Ammon's horn (tissue), 1 donor: Measurements from ENCODE around the gene EDNRA.
A peak's percentile ranks its signal among the peaks of the same experiment; 100 is the strongest.

Experiments
- DNase-seq: peaks from one replicate; pipeline ENCODE4 v3.0.0-alpha.2; 2016; ENCODE audit warnings: low spot score

The EDNRA gene

DNA sequence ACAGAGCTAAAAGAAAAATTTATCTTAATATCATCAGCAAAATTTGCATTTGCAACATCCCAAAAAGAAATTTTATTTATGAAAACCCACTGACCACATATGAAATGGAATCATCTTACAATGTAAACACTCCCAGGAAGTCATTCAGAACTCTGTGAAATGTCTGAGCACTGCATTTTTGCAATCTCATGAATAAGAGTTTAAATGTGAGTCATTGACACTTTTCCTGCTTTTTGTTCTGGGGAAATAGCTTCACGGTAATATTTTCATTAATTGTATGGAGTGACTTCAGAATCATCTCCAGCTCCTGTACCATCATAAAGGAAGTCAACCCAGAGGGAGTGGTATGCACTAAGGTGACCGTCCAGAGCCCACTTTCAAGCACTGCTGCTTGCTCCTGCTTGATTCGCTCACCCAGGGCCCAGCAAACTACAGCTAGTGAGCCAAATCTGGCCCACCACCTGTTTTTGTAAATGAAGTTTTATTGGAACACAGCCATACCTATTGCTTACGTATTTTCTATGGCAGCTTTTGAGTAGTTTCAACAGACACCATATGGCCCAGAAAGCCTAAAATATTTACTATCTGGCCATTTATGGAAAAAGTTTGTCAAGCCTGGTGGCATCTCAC is 17.2 kb downstream of the EDNRA start:
- DNase-seq = no peak

DNA sequence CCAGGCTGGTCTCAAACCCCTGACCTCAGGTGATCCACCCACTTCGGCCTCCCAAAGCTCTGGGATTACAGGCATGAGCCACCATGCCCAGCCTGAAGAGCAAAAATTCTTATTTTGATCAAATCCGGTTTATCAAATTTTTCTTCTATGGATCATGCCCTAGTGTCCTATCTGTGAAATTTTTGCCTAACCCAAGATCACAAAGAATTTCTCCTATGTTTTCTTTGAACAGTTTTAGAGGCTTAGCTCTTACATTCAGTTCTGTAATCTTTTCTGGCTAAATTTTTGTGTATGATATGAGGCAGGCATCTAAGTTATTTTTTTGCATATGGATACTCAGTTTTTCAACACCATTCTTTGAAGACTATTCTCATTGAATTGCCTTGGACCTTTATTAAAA is 27.4 kb downstream of the EDNRA start:
- no peak for DNase-seq

DNA sequence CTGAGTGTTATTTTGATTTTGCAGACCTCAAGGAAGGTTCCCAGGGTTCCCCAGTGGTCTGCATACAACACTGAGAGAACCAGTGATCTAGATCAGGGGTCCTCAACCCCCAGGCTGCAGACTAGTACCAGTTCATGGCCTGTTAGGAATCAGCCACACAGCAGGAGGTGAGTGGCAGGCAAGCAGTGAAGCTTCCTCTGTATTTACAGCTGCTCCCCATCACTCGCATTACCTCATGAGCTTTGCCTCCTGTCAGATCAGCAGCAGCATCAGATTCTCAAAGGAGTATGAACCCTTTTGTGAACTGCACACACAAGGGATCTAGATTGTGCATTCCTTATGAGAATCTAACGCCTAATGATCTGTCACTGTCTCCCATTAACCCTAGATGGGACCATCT is 28.5 kb downstream of the EDNRA start:
- no peak for DNase-seq

DNA sequence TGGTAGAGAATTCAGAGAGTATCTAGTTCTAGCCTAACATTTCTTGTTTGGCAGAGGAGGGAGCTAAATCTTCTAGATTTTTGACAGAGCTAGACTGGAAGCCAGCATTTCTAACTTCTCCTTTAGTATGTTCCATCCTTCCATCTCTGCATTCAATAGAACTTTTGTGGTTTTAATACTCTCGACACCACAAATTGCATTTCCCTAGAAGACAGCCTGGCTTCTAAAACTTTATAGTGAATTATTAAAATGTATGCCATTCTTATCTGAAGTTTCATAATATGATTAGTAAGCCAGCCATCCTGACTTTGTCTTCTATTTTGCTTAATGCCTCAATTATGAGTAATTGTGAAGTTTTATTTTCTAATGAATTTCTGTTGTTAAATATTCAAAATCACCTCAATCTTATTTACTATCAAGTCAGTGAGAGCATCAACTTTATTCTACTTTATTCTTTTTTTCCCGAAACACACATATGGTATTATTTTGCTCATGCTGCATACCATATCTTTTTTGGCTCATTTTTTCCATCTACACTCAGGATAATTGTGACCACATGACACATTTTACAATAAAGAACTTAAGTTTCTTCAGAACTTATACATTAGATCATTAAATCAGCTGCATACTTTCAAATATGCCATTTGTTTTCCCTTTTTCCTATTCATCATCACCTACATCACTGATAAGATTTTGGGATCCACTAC is 30.2 kb downstream of the EDNRA start:
- no peak for DNase-seq

DNA sequence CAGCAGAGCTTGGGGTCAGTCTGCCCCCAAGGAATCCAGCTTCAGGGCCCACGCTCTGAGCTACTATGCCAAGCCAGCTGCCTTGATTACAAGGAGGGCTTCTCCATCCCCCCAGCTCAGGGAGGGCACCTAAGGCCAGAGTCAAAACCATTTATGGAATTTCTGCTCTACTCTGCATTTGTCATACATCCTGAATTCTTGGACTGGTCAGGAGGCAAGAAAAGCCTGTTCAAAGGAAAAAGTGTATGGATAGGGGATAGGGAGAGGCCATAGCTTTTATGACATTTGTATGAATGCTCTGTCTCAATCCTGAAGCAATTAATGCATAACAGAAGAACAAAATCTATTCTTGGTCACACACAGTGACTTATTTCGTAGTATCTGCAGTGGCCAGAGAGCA is 32.2 kb downstream of the EDNRA start:
- DNase-seq = no peak

DNA sequence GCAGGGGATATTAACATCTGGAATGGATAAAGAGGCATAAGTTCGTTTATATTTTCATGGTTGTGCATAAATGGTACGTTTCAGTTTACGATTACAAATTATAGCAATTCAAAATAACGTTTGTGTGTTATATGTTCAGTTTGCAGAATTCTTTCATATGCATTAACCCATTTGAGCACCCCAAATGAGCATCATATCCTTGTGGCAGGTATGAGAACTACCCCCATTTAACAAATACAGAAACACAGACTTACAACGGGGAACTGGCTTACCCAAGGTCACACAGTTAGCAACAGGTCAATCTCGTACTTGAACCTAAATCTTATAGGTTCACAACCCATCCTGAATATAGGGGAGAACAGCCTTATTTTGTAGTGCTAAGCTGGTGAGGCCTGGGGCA is 33.1 kb downstream of the EDNRA start:
- no peak for DNase-seq

DNA sequence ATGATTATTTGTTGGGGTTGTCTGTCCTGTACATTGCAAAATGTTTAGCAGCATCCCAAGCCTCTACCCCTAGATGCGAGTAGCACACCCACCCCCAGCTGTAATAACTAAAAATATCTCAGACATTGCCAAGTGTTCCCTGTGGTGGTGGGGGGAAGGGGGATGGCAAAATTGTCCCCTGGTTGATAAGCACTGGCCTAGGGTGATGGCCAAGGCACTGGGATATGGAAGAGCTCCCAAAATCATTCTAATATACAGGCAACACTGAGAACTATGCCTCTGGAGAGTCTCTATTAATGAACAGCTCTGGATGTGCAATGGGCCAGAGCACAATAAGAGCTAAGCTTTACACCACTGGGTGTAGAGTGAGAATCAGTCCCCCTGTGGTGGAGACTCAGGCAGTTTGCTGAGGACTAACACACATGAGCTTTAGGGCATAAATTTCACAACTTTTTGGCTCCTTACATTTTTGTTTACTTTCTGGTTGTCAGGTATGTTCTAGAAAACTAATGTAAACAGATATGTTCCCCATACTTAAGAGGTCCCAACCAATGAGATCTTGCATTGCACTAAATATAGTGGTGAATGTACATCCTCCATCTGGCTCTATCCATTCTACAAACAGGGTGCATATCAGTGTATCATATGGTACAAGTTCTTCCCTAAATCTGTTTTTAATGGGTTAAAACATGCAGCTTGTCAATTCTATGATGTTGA is 34.5 kb downstream of the EDNRA start:
- no peak for DNase-seq

DNA sequence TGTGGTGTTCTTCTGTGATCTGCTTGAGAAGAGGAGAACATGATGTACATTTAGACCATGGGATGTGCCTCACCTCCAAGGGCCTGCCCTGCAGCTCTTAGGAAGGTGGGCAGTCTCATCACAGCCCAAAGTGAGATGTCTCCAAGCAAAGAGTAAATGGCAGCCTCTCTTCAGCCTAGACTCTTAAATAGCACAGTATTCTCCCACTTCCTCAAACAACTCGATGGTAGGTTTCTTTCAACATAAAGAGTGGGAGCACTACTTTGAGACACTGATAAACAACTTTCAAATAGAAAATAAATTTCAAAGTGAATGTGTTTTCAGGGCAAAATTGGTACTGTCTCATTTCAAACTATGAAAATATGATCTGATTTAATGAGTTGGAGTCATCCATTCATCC is 35.2 kb downstream of the EDNRA start:
- DNase-seq = no peak

DNA sequence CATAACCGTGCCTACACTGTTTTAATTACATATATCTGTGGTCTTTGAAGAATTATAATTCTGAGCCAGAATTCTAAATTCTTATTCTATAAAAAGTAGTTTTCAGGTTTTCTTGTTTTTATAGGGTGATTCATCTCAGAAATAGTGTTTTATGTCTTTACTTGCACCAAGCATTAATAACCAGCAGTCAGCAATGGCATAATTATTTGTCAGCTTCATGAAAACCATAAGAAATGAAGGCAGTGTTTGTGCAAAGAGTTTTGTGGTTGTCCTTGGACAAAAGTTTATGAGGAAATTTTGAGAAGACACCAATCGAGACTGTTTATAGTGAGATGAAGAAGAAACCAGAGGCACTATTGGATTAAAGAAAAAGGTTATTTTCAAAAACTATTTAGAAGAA is 37.2 kb downstream of the EDNRA start:
- DNase-seq = no peak

DNA sequence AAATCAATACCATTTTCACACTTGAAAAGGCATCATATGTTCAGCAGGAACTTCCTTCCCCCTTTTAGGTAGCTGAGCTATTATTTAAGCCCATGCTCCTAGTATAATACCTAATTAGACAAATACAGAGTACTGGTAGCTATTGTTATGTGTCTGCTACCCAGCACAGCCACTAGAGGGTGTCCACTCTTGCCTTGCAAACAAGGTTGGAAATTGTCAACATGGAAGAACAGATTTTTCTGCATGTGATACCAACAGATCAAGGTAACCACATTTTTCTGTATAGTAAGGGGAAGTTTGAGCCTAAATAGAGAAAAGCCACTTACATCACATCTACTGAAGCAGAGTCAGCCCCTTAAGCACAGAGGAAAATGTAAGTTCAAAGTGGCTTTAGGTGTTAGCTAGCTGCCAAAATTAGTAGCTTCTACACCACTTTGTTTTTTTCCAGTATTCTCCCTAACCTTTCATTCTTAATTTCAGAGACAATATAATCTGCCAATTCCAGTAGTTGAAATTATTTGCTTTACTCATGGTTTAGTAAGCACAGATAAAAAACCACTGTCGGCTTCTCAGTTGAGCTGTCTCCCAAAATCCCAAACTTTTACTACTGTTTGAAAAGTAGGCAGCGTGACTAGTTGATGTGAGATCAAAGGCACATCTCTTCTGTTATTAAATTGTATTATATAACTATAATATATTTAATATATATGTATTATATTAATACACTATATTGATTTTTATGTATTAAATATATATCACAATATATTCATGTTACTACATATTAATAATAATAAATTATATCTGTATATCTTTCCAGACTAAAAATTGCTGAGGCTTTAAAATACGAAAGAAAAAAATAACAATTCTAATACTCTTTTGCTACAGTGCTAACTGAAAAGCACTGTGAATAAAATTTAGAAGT is 38.2 kb downstream of the EDNRA start:
- DNase-seq = peak; percentile 85

DNA sequence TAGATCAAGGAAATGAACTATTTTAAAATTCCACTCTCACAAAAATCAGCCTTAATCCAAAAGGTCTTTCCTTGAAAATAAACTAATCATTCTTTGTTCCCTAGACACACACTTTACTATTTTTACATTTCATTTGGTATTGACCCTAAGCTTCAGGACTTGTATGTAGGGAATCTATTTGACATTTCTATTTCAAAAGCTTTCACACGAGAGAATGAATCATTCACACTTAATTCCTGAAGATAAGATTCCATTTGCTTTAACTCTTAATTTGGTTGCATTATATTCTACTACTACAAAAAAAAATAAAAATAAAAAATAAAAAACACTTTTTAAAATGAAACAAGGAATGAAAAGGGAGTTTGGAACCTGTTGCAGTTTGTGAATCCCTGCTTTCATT is 43.7 kb downstream of the EDNRA start:
- DNase-seq = no peak

DNA sequence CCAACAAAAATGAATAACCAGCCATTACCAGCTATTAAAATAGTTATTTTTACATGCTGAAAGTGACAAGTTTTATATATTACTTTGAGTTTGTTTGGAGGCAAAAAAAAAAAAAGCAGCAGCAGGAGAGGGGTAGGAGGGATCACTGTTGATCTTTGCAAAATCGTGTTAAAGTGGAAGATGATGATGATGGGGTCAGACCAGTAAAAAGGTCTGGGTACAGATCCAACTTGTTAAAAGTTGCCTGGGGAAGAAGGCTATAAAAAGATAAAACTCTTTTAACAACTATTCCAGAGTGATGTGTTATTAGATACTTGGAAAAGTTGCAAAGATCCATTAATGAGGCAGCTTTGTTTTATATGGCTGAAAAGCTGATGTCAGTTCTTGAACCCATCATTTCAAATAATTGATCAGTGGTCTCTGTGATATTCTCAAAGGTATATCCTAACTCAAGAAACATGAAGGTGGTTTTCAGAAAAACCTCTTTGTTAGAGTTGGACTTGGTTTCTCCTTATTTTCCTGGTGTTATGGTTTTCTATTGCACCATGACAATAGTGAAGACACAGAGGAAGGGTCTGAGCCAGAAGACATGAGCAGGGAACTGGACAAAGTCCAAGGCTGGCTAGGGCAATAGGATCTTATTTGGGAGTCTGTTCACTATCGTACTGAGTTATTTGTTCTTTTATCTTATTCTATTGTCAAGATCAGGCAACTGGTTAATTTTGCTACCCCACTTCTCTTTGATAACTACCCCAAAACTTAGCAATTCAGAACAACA is 44.8 kb downstream of the EDNRA start:
- DNase-seq = no peak

DNA sequence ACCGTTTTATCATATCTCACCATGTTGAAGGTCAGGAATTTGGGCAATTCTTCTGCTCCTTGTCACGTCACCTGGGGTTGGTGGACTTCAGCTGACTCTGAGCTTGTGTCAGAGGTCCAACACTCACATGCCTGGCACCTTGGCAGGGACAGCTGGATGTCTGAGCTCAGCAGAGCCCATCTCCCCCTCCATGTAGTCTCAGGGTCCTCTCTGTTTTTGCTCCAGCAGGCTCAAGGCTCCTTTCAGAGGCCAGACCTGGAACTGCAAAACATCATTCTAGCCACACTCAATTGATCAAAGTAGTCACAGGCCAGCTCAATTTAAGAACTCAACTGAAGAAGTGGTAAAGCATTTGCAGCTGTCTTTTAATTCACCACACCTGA is 45.4 kb downstream of the EDNRA start:
- DNase-seq = no peak

DNA sequence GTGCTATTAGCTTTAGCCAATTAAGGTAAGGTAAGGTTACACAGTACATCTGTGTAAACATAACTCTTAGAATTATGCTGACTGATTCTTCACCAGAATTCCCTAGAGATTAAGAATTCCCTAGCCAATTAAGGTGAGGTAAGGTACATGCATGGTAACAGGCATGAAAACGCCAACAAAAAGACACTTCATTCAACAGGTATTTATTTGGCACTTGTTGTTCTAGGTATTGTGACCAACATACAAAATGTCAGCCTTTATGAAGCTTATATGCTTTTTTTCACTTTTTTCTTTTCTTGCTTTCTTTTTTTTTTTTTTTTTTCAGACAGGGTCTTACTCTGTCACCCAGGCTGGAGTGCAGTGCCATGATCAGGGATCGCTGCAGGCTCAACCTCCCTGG is 47.2 kb downstream of the EDNRA start:
- DNase-seq = no peak

DNA sequence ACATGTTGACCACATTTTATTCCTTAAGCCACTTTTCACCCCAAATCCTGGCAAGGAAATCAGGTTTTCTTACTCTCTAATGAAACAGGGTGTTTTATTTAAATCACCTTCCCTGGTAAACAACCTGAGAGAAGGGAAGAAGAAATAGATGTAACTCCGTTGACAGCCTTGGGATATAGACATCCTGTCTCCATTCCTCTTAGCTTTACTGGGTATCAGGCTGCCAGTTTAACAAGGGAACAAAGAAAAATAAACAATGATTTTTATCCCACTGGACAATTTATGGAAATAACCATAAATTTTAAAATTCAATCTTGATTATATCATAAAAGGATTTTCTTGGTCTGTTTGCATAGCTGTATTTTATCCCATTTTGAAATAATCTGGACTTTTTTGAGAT is 49.2 kb downstream of the EDNRA start:
- no peak for DNase-seq

DNA sequence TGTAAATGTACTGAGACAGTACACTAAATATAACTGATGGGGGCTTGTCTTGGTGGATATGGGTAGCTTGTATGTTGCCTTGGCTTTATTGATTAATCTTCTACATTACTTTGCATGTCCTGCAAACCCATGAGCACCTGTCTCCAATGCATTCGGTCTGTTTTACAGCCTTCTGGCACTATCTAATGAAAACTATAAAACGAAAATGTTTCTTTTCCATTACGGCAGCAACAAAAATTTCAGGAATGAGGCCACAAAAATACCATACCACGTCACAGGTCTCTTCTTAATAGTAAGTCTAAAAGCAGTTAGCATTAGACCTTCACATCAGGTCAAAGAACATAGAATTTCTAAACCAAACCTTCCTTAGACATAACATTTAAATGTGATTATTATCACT is 49.8 kb downstream of the EDNRA start:
- DNase-seq = no peak

DNA sequence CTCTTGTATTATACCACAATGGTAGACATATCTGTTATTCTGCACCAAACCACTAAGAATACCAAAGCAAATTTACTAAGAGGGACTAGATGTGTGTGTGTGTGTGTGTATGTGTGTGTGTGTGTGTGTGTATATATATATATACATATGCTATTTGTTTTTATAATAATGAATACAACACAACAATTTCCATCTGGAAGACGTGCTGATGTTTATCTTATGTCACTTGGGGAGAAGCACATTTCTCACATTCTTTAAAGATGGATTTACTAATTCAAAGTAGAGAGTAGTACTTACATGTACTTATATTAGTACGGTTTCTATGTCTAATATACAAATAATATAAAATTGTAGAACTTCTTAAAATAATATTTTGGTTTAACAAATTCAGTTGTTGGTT is 52.0 kb downstream of the EDNRA start:
- no peak for DNase-seq

DNA sequence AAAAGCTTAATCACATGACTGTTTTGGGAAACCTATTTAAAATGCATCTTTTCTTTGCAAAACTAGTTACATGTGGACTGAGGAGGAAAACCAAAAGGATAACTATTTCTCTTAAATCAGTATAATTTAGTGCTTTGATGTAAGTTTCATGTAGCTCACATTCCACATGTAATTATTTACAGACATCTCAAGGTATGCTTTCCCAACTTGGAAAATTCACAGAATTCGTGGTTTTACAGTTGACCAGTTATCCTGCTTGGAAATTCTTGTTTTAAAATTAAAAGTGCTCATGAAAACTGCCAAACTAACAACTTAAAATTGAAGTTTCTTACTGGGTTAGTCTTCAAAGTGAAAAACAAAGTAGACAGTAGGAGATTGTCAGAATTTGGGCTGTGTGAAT is 52.4 kb downstream of the EDNRA start:
- no peak for DNase-seq

DNA sequence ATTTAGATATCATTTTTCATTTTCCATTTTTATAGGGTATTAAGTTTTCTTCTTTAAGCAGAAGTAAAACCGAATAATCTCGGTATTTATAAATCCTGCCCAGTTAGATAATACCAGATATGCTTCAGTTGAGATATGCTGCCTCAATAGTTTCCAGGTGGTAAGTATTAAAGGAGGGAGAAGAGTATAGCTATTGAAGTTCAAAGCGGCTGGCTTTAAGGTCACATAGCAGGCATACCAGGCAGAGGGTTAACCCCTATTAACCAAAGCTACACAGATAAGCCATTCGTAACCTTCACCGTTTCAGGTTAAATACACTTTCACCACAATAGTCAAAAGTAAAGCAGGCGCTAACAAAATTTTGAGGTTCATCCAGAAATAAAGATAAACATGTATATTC is 54.2 kb downstream of the EDNRA start:
- DNase-seq = no peak

DNA sequence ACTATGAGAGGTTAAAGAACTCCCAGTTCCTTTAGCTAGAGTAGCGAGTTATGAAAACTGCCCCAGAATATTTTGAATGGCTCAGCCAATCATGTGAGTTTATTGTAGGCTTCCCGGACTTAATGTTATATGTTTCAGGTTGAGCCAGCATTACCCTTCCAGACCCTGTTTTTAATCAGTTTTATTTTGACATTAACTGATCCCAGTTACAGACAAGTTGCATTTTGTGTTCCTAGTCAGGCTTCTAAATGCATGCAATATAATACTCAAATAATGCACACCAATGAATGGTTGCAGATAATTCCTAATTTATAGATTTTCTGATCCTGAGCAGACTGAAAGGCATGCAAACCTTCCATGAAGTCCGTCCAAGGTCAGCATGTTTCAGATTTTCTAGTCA is 57.8 kb downstream of the EDNRA start:
- DNase-seq = no peak

DNA sequence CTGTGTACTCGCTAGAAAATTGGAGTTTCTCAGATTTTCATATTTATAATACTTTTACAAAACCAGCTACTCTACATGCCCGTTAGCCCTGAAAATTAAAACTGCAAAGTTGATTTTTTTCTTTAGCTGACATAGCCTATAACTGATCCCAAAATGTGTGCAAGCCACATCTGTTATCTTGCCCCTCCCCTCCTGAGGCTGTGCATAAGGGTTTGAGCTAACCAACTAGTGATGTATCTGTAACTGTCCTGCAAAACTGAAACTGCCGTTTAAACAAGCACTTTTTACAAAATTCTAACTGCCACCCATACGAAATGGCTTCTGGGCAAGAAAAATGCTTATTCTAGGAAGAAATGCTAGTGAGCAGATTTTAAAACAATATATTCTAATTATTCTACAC is 59.1 kb downstream of the EDNRA start:
- DNase-seq = no peak
